Lower leg skin (tissue), 4 donors: Measurements from ENCODE around the gene HEY2. TPM values are rescaled to one million over a fixed set of nuclear protein-coding genes. Genes with fewer than 3 reads are reported as not detected.
"Not testable (repeated sequence)": the region's sequence is repeated elsewhere in the genome, so short reads cannot be mapped to it uniquely, and the experiment has no call there.

ENCODE experiments used
- DNase-seq, 2 donors: peaks; one replicate each; pipeline ENCODE4 v3.0.0-alpha.2; 2019; ENCODE audit warnings: low spot score in 2 of 2
- H3K4me3 ChIP-seq: fragments of 200-600 bp; sonication (generic); 2 replicates; pipeline ENCODE4 v1.5.1; 2017; ENCODE audit warnings: mild to moderate bottlenecking, low read depth; ENCODE audit not compliant: poor library complexity, severe bottlenecking
- POLR2A ChIP-seq, 2 donors: fragments of 450-650 bp; IDR thresholded peaks; one replicate each; pipeline ENCODE4 v1.6.1; 2016 to 2017; ENCODE audit warnings: antibody characterized with exemption in 2 of 2, mild to moderate bottlenecking in 1 of 2, moderate library complexity in 1 of 2
- WGBS, 2 donors: methylation state at CpG; one replicate each; pipeline ENCODE4 v1.1.5; 2018; 5-methylcytosine and 5-hydroxymethylcytosine counted together
- intact Hi-C: fragments of 100-400 bp; cut with DNase I; formaldehyde crosslinking; loops from one replicate; pipeline ENCODE4 v1.15.0; 2023; ENCODE audit warnings: low total_unique reads
- total RNA-seq, 4 donors: library from RNA; depleted of rRNA; stranded (reverse); fragments of >200 nt; gene quantifications; one replicate each; pipeline ENCODE4 v1.1.0, GENCODE V29; 2016
- TF ChIP-seq, protein P1 (sequence below), 3 donors: fragments of 450-650 bp; IDR thresholded peaks; one replicate each; pipeline ENCODE4 v1.5.1; 2016; ENCODE audit warnings: antibody characterized with exemption in 3 of 3, mild to moderate bottlenecking in 3 of 3, moderate library complexity in 2 of 3

The HEY2 gene
- total RNA-seq, 4 donors from 2014 or later, result 0.65 to 2.9 (median 1.5) TPM

DNA sequence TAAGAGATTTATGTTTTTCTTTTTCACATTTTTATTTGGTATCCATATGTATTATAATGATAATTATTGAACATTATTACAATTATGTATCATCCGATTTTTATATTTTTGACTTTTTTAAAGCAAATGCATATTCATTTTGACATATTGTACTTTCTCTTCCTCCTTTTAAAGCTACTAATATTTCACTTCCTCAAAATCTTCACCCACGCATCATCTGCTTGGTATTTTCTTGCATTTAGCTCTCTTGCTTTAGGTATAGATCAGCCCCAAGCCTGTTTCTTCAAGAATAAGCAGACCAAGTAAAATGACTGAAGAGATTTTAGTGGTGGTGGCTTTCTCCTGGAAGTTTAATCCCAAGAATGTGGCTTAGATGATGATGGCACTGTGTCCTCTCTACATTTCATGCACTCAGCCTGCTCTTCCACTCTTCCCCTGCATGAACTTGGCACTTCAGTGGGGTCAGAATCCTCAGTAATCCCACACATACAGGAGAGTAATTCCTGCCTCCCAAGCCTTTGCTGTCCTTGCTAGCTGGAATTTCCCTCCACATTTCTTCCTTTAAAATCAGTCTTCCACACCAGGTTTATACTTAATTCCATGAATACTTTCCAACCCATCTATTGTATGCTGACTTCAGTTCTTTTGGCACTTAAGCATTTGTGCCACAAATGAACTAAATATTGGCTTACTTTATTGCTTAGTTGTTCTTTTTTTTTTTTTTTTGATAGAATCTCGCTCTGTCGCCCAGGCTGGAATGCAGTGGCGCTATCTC, 49.5 kb downstream of the HEY2 start:
- intact Hi-C loops, result no loop called here
- no peak for DNase-seq
- 77 to 85% methylated on average over 5 of the region's 5 CpGs for WGBS, 2 donors
- no peak overlapping the region for H3K4me3 ChIP-seq
- TF ChIP-seq, protein P1, sequence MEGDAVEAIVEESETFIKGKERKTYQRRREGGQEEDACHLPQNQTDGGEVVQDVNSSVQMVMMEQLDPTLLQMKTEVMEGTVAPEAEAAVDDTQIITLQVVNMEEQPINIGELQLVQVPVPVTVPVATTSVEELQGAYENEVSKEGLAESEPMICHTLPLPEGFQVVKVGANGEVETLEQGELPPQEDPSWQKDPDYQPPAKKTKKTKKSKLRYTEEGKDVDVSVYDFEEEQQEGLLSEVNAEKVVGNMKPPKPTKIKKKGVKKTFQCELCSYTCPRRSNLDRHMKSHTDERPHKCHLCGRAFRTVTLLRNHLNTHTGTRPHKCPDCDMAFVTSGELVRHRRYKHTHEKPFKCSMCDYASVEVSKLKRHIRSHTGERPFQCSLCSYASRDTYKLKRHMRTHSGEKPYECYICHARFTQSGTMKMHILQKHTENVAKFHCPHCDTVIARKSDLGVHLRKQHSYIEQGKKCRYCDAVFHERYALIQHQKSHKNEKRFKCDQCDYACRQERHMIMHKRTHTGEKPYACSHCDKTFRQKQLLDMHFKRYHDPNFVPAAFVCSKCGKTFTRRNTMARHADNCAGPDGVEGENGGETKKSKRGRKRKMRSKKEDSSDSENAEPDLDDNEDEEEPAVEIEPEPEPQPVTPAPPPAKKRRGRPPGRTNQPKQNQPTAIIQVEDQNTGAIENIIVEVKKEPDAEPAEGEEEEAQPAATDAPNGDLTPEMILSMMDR (IDR thresholded peaks at IDR 0.05), result no peak
- TF ChIP-seq POLR2A (IDR thresholded peaks at IDR 0.05), result no peak

DNA sequence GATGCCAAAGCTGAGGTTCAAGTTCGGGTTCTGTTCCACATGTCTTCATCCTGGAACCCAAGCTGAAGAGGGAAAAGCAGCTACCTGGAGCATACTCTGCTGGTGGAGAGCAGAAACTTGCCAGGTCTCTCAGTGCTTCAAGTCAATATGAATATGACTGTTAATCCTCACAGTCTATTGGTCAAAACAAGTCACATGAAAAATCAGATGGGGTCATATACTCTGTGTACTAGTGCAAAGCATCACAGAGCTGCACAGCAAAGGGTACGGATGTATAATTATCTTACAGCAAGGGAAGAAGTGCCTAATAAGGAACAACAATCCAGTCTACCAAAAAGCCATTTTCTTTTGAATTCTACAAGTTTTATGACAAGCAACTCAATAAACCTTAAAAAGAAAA, 53.0 kb downstream of the HEY2 start:
- intact Hi-C loops, result no loop called here
- no peak for DNase-seq
- 92 to 94% methylated on average over 2 of the region's 2 CpGs for WGBS, 2 donors
- H3K4me3 ChIP-seq, result no peak overlapping the region
- TF ChIP-seq POLR2A (IDR thresholded peaks at IDR 0.05), result no peak
- TF ChIP-seq, protein P1 (IDR thresholded peaks at IDR 0.05), result no peak

DNA sequence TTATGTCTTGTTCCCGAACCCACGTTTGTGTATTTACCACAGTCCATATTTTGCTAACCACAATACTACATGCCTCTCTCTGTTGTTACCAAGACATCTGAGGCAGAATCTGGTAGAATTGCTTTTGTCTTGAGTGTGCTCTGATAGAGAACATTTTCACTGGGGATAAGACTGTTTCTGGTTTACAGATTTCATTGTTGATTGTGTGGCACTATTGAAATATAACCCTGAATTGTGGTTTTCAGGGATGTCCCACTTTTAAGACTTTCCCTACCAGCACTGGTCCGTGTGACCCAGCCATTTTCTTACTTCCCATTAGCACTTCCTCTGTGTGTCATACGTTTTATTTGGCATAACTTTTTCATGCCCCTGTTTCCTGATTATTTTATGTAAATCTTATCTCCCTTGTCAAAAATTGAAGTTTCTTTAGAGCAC, 53.5 kb downstream of the HEY2 start:
- intact Hi-C loops, result no loop called here
- H3K4me3 ChIP-seq, result no peak overlapping the region
- 48 to 52% methylated on average over 4 of the region's 4 CpGs for WGBS, 2 donors
- DNase-seq, result no peak
- no peak for TF ChIP-seq POLR2A (IDR thresholded peaks at IDR 0.05)
- TF ChIP-seq, protein P1 (IDR thresholded peaks at IDR 0.05), result no peak

DNA sequence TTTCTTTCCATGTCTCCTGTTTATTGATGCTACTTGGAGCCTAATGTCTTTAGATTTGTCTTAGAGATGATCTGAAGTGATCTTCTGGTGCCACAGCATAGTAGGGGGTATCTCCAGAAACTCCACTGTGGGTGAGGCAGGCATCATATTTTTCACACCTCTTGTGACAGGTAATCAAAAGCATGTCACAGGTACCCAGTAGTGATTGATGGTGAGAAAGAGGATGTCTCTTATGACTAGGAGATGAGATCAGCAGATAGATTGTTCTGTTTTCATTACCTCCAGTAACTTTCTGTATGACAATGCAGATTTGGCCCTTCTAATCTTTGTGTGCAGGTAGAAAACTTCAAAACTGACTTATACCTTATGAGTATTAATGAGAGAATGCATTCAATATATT, 54.8 kb downstream of the HEY2 start:
- intact Hi-C loops, result no loop called here
- TF ChIP-seq POLR2A (IDR thresholded peaks at IDR 0.05), result no peak
- TF ChIP-seq, protein P1 (IDR thresholded peaks at IDR 0.05), result no peak
- no peak overlapping the region for H3K4me3 ChIP-seq
- no peak for DNase-seq

DNA sequence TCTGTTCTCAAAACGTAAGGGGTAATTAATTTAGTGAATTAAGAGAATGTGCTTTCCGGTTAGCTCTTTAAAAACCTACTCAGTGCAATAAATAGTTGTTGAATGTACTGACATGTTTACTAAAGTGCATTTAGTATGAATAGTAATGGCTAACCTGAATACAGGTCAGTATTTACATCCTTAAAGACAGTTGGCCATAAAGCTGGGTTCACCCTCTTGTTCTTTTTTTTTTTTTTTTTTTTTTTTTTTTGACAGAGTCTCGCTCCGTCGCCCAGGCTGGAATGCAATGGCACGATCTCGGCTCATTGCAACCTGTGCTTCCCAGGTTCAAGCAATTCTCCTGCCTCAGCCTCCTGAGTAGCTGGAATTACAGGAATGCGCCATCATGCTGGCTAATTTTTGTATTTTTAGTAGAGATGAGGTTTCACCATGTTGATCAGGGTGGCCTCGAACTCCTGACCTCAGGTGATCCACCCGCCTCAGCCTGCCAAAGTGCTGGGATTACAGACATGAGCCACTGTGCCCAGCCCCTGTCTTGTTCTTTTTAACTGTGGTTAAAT, 55.5 kb downstream of the HEY2 start:
- WGBS, 2 donors, result 95% methylated on average over 10 of the region's 10 CpGs
- H3K4me3 ChIP-seq, intact Hi-C loops, DNase-seq: not testable (repeated sequence)

DNA sequence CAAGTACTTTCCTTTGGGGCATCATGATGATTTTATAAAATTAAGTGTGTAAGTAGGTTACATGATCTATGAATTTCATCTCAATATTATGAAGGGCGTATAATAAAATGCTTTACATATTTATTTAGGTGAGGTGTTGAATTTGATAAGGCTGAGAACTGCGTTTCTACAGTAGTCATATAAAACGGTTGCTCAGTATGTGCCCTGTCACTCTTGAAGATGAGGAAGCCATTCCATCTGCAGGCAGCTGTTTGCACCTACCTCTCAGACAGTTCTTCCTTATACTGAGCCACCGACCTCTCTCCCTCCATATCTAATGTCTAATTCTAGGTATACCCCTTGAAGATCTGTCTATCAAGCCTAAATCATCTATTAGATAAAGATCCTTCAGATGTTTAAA, 57.4 kb downstream of the HEY2 start:
- no peak for TF ChIP-seq POLR2A (IDR thresholded peaks at IDR 0.05)
- TF ChIP-seq, protein P1 (IDR thresholded peaks at IDR 0.05), result no peak
- WGBS, 2 donors, result 77 to 87% methylated on average over 4 of the region's 4 CpGs
- DNase-seq, result no peak
- no peak overlapping the region for H3K4me3 ChIP-seq
- intact Hi-C loops, result no loop called here
